Lung (tissue), 12 donors: ENCODE results near the gene TOMT. TPM values are rescaled to one million over a fixed set of nuclear protein-coding genes. Genes with fewer than 3 reads are reported as not detected.

ENCODE experiments used
- ATAC-seq: fragments of 200-7000 bp; cut with Tn5 transposase; one replicate; pipeline ENCODE4 v1.9.1; 2020; ENCODE audit warnings: moderate number of reproducible peaks; ENCODE audit not compliant: insufficient read depth, low FRiP score
- DNase-seq, 3 donors: peaks; one replicate each; pipeline ENCODE4 v3.0.0-alpha.2; 2013 to 2017
- H3K27ac ChIP-seq, 2 donors: one replicate each; pipeline ENCODE4 v1.5.1; 2013; ENCODE audit warnings: mild to moderate bottlenecking in 2 of 2, moderate library complexity in 2 of 2, control low read depth in 1 of 2, inconsistent platforms in 1 of 2, low read depth in 1 of 2, low read length in 1 of 2
- H3K27me3 ChIP-seq, 3 donors: one replicate each; pipeline ENCODE4 v1.5.1; 2013; ENCODE audit warnings: low read length in 2 of 3; ENCODE audit not compliant: control insufficient read depth in 3 of 3, insufficient read depth in 3 of 3
- H3K36me3 ChIP-seq, 4 donors: one replicate each; pipeline ENCODE4 v1.5.1; 2013; ENCODE audit warnings: low read length in 4 of 4, mild to moderate bottlenecking in 1 of 4, moderate library complexity in 1 of 4; ENCODE audit not compliant: control insufficient read depth in 4 of 4, insufficient read depth in 4 of 4
- H3K4me1 ChIP-seq, 5 donors: one replicate each; pipeline ENCODE4 v1.5.1; 2013; ENCODE audit warnings: low read length in 5 of 5, mild to moderate bottlenecking in 2 of 5, moderate library complexity in 1 of 5; ENCODE audit not compliant: control insufficient read depth in 5 of 5, insufficient read depth in 5 of 5
- H3K4me3 ChIP-seq: one replicate; pipeline ENCODE4 v1.5.1; 2013; ENCODE audit warnings: mild to moderate bottlenecking, control low read depth, moderate library complexity
- H3K9ac ChIP-seq, 2 donors: one replicate each; pipeline ENCODE4 v1.5.1; 2013; ENCODE audit warnings: low read length in 2 of 2, control low read depth in 1 of 2; ENCODE audit not compliant: insufficient read depth in 1 of 2
- H3K9me3 ChIP-seq, 4 donors: one replicate each; pipeline ENCODE4 v1.5.1; 2013; ENCODE audit warnings: low read length in 3 of 4, mild to moderate bottlenecking in 1 of 4, moderate library complexity in 1 of 4; ENCODE audit not compliant: control insufficient read depth in 4 of 4, insufficient read depth in 3 of 4
- CTCF ChIP-seq: IDR thresholded peaks from 2 replicates; pipeline ENCODE4 v1.5.1; 2012; ENCODE audit warnings: mild to moderate bottlenecking; ENCODE audit errors: control extremely low read depth, extremely low read depth
- WGBS, 2 donors: extraction: QIAGEN DNeasy Blood & Tissue Kit; methylation state at CpG; one replicate each; pipeline ENCODE4 v1.1.7; 2013; 5-methylcytosine and 5-hydroxymethylcytosine counted together
- polyA plus RNA-seq, 2 donors: library from polyadenylated mRNA; stranded (reverse); fragments of 200-250 nt; gene quantifications; one replicate each; pipeline ENCODE4 v1.2.1, GENCODE V29; 2013
- total RNA-seq, 2 donors: library from RNA; depleted of rRNA in 1 of 2; stranded (reverse); fragments of >200 nt in 1 of 2; gene quantifications; one replicate each; pipeline ENCODE4 v1.2.1, GENCODE V29; 2014 to 2021
- donor health status: control.
- donor health status: control.
- donor health status: Bipolar disorder and iron deficiency.
- donor health status: healthy.
- donor health status: DM: yes; HTN: yes; CAD: no.

Gene TOMT
- total and polyA plus RNA-seq, 4 donors: not detected

DNA sequence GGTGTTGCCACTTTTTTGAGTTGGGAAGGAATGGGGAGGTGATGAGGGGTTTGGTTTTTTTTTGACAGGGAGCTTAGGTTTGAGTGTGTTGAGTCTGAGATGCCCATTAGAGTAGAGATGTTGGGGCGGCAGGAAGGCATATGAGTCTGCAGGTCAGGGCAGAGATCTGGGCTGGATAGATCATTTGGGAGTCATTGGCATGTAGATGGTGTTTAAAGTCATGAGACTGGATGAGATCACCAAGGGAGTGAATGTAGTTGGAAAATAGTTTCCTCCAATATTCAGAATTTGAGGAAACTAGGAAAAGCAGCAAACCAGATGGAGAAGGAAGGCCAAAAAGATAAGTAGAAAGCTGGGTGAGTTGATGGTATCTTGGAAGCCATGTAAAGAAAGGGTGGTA is 8.8 kb downstream of the TOMT start:
- H3K4me1 ChIP-seq: peaks cover 0 to 13% (median 5%) of the 10 kb centered on the region in 5 donors
- peaks cover 0 to 2% (median 0%) of the 10 kb centered on the region in 4 donors for H3K36me3 ChIP-seq
- peaks cover 0 to 13% (median 0%) of the 10 kb centered on the region in 3 donors for H3K27me3 ChIP-seq
- H3K4me3 ChIP-seq: no peak overlapping the region
- WGBS, 2 donors: 97 to 100% methylated on average over 1 of the region's 1 CpG
- ATAC-seq (no peak), DNase-seq (no peak)
- TF ChIP-seq CTCF: no peak
- no peaks in the 10 kb centered on the region for H3K9me3 ChIP-seq
- no peak overlapping the region for H3K9ac ChIP-seq
- H3K27ac ChIP-seq: no peak overlapping the region

GRCh38 chr11:72116019-72116755 is 10.5 kb downstream of the TOMT start:
- 92 to 93% methylated on average over 6 of the region's 6 CpGs for WGBS, 2 donors
- ATAC-seq (no peak), DNase-seq (no peak)
- Histone ChIP-seq H3K4me1 (peaks cover 0 to 13% (median 5%) of the 10 kb centered on the region in 5 donors), H3K27me3 (peaks cover 0 to 13% (median 0%) of the 10 kb centered on the region in 3 donors), H3K9ac (no peak overlapping the region), H3K27ac (no peak overlapping the region), H3K36me3 (no peaks in the 10 kb centered on the region), H3K9me3 (no peaks in the 10 kb centered on the region), H3K4me3 (no peak overlapping the region)
- TF ChIP-seq CTCF: no peak

DNA sequence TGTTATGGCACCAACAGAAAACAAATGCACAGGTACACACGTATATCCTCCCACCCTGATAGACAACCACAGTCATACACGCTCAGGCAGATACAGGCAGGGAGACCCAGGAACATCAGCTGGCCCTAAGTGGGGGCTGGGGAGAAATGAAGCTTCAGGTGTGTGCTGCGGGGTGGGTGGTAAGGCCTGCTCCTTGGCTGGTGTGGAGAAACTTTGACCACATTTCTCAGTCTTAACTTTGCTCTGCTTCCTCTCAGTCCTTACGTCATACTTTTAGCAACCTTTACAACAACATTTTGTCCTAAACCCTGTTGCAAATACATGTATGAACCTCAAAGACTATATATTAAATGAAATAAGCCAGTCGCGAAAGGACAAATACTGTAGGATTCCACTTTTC is 13.5 kb downstream of the TOMT start:
- no peak overlapping the region for H3K9ac ChIP-seq
- no peak overlapping the region for H3K27ac ChIP-seq
- ATAC-seq: no peak
- DNase-seq: no peak
- peaks cover 0 to 13% (median 0%) of the 10 kb centered on the region in 3 donors for H3K27me3 ChIP-seq
- peaks cover 0 to 5% (median 0%) of the 10 kb centered on the region in 5 donors for H3K4me1 ChIP-seq
- H3K4me3 ChIP-seq: no peak overlapping the region
- no peak for TF ChIP-seq CTCF
- no peaks in the 10 kb centered on the region for H3K36me3 ChIP-seq
- 38 to 67% methylated on average over 6 of the region's 6 CpGs for WGBS, 2 donors
- no peaks in the 10 kb centered on the region for H3K9me3 ChIP-seq

- Histone ChIP-seq H3K4me1 (peaks cover 0 to 5% (median 0%) of the 10 kb centered on the region in 5 donors), H3K27ac (no peak overlapping the region), H3K27me3 (peaks cover 0 to 5% (median 0%) of the 10 kb centered on the region in 3 donors), H3K36me3 (no peaks in the 10 kb centered on the region), H3K9ac (no peak overlapping the region), H3K4me3 (no peak overlapping the region), H3K9me3 (no peaks in the 10 kb centered on the region)
- WGBS, 2 donors: 76 to 83% methylated on average over 2 of the region's 2 CpGs
- DNase-seq (no peak), ATAC-seq (no peak)
- TF ChIP-seq CTCF: no peak
These were observed 15.2 kb downstream of the TOMT start for GRCh38 chr11:72120930-72121329.
